HG02623 (cell line): ENCODE results near the gene ITPR2.
A peak's percentile ranks its signal among the peaks of the same experiment; 100 is the strongest.
"Not testable (repeated sequence)": the region's sequence is repeated elsewhere in the genome, so short reads cannot be mapped to it uniquely, and the experiment has no call there.

Experiments
- ATAC-seq: cut with Tn5 transposase; IDR thresholded peaks from one replicate; pipeline ENCODE4 v1.9.1; 2021; ENCODE audit warnings: moderate library complexity; ENCODE audit not compliant: unreplicated experiment

ITPR2 gene

GRCh38 chr12:26832822-26833742 is at the start of gene ITPR2:
TSS of gene ITPR2 (minus strand) at chr12:26833194. CDS start at chr12:26832781, 413 bp downstream.
- ATAC-seq, result peak; percentile 66

GRCh38 chr12:26880625-26881024 is 47.6 kb upstream of the ITPR2 start:
- ATAC-seq, result no peak

GRCh38 chr12:26878661-26879119 is 45.7 kb upstream of the ITPR2 start:
- peak; percentile 54 for ATAC-seq

GRCh38 chr12:26874501-26875296 is 41.7 kb upstream of the ITPR2 start:
- ATAC-seq, result peak; percentile 51

GRCh38 chr12:26872625-26873024 is 39.6 kb upstream of the ITPR2 start:
- no peak for ATAC-seq

GRCh38 chr12:26871985-26872384 is 39.0 kb upstream of the ITPR2 start:
- no peak for ATAC-seq

GRCh38 chr12:26870491-26871419 is 37.8 kb upstream of the ITPR2 start:
- ATAC-seq, result no peak

- ATAC-seq, result no peak
Measured at GRCh38 chr12:26869908-26870459, 37.0 kb upstream of the ITPR2 start.

GRCh38 chr12:26869104-26869494 is 36.1 kb upstream of the ITPR2 start:
- ATAC-seq, result no peak

- no peak for ATAC-seq
Measured at GRCh38 chr12:26868447-26869103, 35.6 kb upstream of the ITPR2 start.

- ATAC-seq, result peak; percentile 55
Measured at GRCh38 chr12:26867080-26867479, 34.1 kb upstream of the ITPR2 start.

GRCh38 chr12:26863515-26863914 is 30.5 kb upstream of the ITPR2 start:
- ATAC-seq, result no peak

GRCh38 chr12:26862787-26863186 is 29.8 kb upstream of the ITPR2 start:
- not testable (repeated sequence) for ATAC-seq

- no peak for ATAC-seq
Measured at GRCh38 chr12:26861690-26862089, 28.7 kb upstream of the ITPR2 start.

GRCh38 chr12:26857465-26858176 is 24.6 kb upstream of the ITPR2 start:
- no peak for ATAC-seq

- no peak for ATAC-seq
Measured at GRCh38 chr12:26855337-26855736, 22.3 kb upstream of the ITPR2 start.

- ATAC-seq, result no peak
Measured at GRCh38 chr12:26854031-26854390, 21.0 kb upstream of the ITPR2 start.

- ATAC-seq, result no peak
Measured at GRCh38 chr12:26853303-26854030, 20.5 kb upstream of the ITPR2 start.
